SK-N-SH treated with all-trans-retinoic acid at 6 μM for 48 hours (cell line): ENCODE data around the gene ZNF19.

Source experiments
- ATAC-seq: fragments of 200-7000 bp; cut with Tn5 transposase; 3 replicates; pipeline ENCODE4 v1.9.1; 2020; ENCODE audit warnings: mild to moderate bottlenecking, moderate library complexity
- ARNTL ChIP-seq: fragments of 450-650 bp; formaldehyde crosslinking; IDR thresholded peaks from 2 replicates; pipeline ENCODE4 v1.5.0; 2020; ENCODE audit warnings: low read depth, mild to moderate bottlenecking, moderate library complexity, borderline replicate concordance
- BACH2 ChIP-seq: fragments of 250-450 bp; sonication (Bioruptor Pico); IDR thresholded peaks from 2 replicates; pipeline ENCODE4 v1.9.0; 2021; ENCODE audit warnings: mild to moderate bottlenecking, borderline replicate concordance
- CREB5 ChIP-seq: fragments of 250-450 bp; sonication (Bioruptor Pico); IDR thresholded peaks from 2 replicates; pipeline ENCODE4 v1.5.1; 2020; ENCODE audit warnings: low read depth, mild to moderate bottlenecking, moderate library complexity
- CSDC2 ChIP-seq: fragments of 250-450 bp; sonication (Bioruptor Pico); IDR thresholded peaks from 2 replicates; pipeline ENCODE4 v1.5.0; 2020; ENCODE audit warnings: mild to moderate bottlenecking, moderate library complexity
- ESRRG ChIP-seq: fragments of 250-450 bp; sonication (Bioruptor Pico); IDR thresholded peaks from 2 replicates; pipeline ENCODE4 v1.6.1; 2021; ENCODE audit warnings: mild to moderate bottlenecking
- ISL1 ChIP-seq: fragments of 250-450 bp; sonication (Bioruptor Pico); IDR thresholded peaks from 2 replicates; pipeline ENCODE4 v2.1.2; 2022; ENCODE audit warnings: mild to moderate bottlenecking, moderate library complexity
- OSR1 ChIP-seq: fragments of 250-450 bp; sonication (Bioruptor Pico); IDR thresholded peaks from 2 replicates; pipeline ENCODE4 v1.8.0; 2022; ENCODE audit warnings: moderate library complexity, mild to moderate bottlenecking, inconsistent platforms
- POU6F1 ChIP-seq: fragments of 250-450 bp; sonication (Bioruptor Pico); IDR thresholded peaks from 2 replicates; pipeline ENCODE4 v1.8.0; 2021; ENCODE audit warnings: low read depth, mild to moderate bottlenecking, moderate library complexity, borderline replicate concordance
- PPARA ChIP-seq: fragments of 250-450 bp; sonication (Bioruptor Pico); IDR thresholded peaks from 2 replicates; pipeline ENCODE4 v1.5.0; 2020; ENCODE audit warnings: mild to moderate bottlenecking, borderline replicate concordance
- RARB ChIP-seq: fragments of 250-450 bp; sonication (Bioruptor Pico); IDR thresholded peaks from 2 replicates; pipeline ENCODE4 v1.8.0; 2021; ENCODE audit warnings: mild to moderate bottlenecking, moderate library complexity
- SNAI2 ChIP-seq: fragments of 250-450 bp; sonication (Bioruptor Pico); IDR thresholded peaks from 2 replicates; pipeline ENCODE4 v1.5.0; 2020; ENCODE audit warnings: mild to moderate bottlenecking, moderate library complexity
- TCF4 ChIP-seq: fragments of 250-450 bp; sonication (Bioruptor Pico); IDR thresholded peaks from 2 replicates; pipeline ENCODE4 v1.8.0; 2021; ENCODE audit warnings: mild to moderate bottlenecking, moderate library complexity, borderline replicate concordance
- TOX ChIP-seq: fragments of 250-450 bp; sonication (Bioruptor Pico); IDR thresholded peaks from 2 replicates; pipeline ENCODE4 v1.8.0; 2021; ENCODE audit warnings: mild to moderate bottlenecking, moderate library complexity, borderline replicate concordance
- TSHZ2 ChIP-seq: fragments of 250-450 bp; sonication (Bioruptor Pico); IDR thresholded peaks from 2 replicates; pipeline ENCODE4 v1.5.0; 2020; ENCODE audit warnings: mild to moderate bottlenecking, moderate library complexity
- ZC3H10 ChIP-seq: fragments of 250-450 bp; sonication (Bioruptor Pico); IDR thresholded peaks from 2 replicates; pipeline ENCODE4 v1.5.1; 2021; ENCODE audit warnings: mild to moderate bottlenecking, moderate library complexity
- ZFP3 ChIP-seq: fragments of 250-450 bp; sonication (Bioruptor Pico); IDR thresholded peaks from 2 replicates; pipeline ENCODE4 v1.5.0; 2020; ENCODE audit warnings: mild to moderate bottlenecking, moderate library complexity
- ZFP30 ChIP-seq: fragments of 450-650 bp; formaldehyde crosslinking; IDR thresholded peaks from 2 replicates; pipeline ENCODE4 v1.5.0; 2022; ENCODE audit warnings: mild to moderate bottlenecking, moderate library complexity
- ZNF565 ChIP-seq: fragments of 450-650 bp; formaldehyde crosslinking; conservative IDR thresholded peaks from 2 replicates; pipeline ENCODE4 v1.5.0; 2020; ENCODE audit warnings: low read depth, mild to moderate bottlenecking, moderate library complexity
- ZNF70 ChIP-seq: fragments of 450-650 bp; formaldehyde crosslinking; IDR thresholded peaks from 2 replicates; pipeline ENCODE4 v1.5.0; 2020; ENCODE audit warnings: mild to moderate bottlenecking, moderate library complexity
- ZNF8 ChIP-seq: fragments of 450-650 bp; formaldehyde crosslinking; IDR thresholded peaks from 2 replicates; pipeline ENCODE4 v1.5.0; 2020; ENCODE audit warnings: mild to moderate bottlenecking, moderate library complexity
- TF ChIP-seq, protein P1 (sequence below): fragments of 250-450 bp; sonication (Bioruptor Pico); IDR thresholded peaks from 2 replicates; pipeline ENCODE4 v1.8.0; 2020; ENCODE audit warnings: mild to moderate bottlenecking, moderate library complexity, borderline replicate concordance

Gene ZNF19

DNA sequence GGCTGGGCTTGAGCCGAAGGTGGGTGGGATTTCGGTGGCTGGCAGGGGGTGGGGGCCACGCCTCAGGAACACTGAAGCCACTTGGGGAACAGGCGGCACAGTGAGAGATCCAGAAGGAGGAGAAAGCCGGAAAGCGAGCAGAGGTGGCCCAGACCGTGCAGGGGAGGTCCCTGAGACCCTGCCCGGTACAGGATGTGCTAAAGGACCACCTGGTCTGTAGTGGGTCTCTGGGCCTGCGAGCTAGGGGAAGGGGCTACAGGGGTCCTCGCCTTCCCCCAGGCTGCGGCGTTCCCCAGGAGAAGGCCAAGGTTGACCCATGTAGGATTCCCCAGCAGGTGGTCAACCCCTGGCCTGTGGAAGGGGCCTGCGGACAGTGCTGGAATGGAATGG, 47.1 kb downstream of the ZNF19 start, which contains the start of gene TLE7:
TLE7 (minus strand) TSS at position 4 of the 390 bp plus-strand sequence. CDS start 8,730 bp downstream, outside the sequence.
- TF ChIP-seq CSDC2 (CRISPR knock-in tag) (no peak), TSHZ2 (CRISPR knock-in tag) (no peak), BACH2 (no peak), ZNF8 (no peak), ARNTL (CRISPR knock-in tag) (no peak), CREB5 (CRISPR knock-in tag) (no peak), TCF4 (no peak), SNAI2 (CRISPR knock-in tag) (no peak), ZFP30 (CRISPR knock-in tag) (no peak), PPARA (CRISPR knock-in tag) (no peak), ZC3H10 (no peak), ZNF70 (CRISPR knock-in tag) (no peak)
- TF ChIP-seq, all 23 proteins: peak for 0
- no peak for ATAC-seq

- no peak for ATAC-seq
- TF ChIP-seq, protein P1, sequence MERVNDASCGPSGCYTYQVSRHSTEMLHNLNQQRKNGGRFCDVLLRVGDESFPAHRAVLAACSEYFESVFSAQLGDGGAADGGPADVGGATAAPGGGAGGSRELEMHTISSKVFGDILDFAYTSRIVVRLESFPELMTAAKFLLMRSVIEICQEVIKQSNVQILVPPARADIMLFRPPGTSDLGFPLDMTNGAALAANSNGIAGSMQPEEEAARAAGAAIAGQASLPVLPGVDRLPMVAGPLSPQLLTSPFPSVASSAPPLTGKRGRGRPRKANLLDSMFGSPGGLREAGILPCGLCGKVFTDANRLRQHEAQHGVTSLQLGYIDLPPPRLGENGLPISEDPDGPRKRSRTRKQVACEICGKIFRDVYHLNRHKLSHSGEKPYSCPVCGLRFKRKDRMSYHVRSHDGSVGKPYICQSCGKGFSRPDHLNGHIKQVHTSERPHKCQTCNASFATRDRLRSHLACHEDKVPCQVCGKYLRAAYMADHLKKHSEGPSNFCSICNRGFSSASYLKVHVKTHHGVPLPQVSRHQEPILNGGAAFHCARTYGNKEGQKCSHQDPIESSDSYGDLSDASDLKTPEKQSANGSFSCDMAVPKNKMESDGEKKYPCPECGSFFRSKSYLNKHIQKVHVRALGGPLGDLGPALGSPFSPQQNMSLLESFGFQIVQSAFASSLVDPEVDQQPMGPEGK (CRISPR knock-in tag), result no peak
- TF ChIP-seq ZC3H10 (no peak), PPARA (CRISPR knock-in tag) (no peak), TOX (CRISPR knock-in tag) (no peak), ARNTL (CRISPR knock-in tag) (no peak), POU6F1 (CRISPR knock-in tag) (no peak), OSR1 (CRISPR knock-in tag) (no peak), ZFP3 (CRISPR knock-in tag) (no peak), ZFP30 (CRISPR knock-in tag) (no peak), RARB (no peak), CSDC2 (CRISPR knock-in tag) (no peak), ISL1 (CRISPR knock-in tag) (no peak), BACH2 (no peak), ZNF565 (no peak), TCF4 (no peak)
Observed at GRCh38 chr16:71441348-71442050, 47.6 kb downstream of the ZNF19 start.

DNA sequence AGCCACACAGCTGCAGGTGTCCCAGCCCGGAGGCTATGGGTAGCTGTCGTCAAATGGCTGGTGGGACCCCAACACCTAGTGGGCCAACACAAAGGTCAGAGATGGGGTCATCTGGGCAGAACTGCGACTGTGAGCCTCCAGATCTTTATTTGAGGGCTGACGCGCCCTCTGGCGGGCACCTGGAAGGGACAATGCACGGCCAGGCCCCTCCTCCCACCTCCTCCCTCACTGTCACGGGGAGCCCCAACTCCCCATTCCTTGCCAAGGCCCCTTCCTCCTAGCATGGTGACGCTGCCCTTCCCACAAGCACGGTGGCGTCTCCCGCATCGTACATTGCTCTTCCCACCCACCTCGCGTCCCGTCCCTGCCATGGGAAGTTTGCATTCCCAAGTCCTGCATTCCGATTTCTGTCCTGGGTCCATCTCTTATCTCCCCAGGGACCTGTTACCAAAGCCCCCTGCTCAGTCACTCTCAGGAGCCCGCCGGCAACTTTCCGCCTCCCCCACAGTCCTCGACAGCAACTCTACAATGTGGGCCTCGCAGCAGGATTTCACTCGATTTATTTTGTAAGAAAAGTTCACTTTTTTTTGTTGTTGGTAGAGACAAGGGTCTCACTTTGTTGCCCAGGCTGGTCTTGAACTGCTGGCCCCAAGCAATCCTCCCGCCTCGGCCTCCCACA, 48.3 kb downstream of the ZNF19 start:
- TF ChIP-seq BACH2 (no peak), ZC3H10 (no peak), TCF4 (no peak), SNAI2 (CRISPR knock-in tag) (no peak), ESRRG (CRISPR knock-in tag) (no peak), CREB5 (CRISPR knock-in tag) (no peak), ISL1 (CRISPR knock-in tag) (no peak), ARNTL (CRISPR knock-in tag) (no peak)
- ATAC-seq, result no peak
